HepG2 (cell line): ENCODE results near the gene MX2. TPM values are rescaled to one million over a fixed set of nuclear protein-coding genes. Genes with fewer than 3 reads are reported as not detected.

Experiments
- ATAC-seq: fragments of 200-7000 bp; cut with Tn5 transposase; 3 replicates; pipeline ENCODE4 v1.9.1; 2020; ENCODE audit warnings: mild to moderate bottlenecking, moderate library complexity
- BruUV-seq: library from RNA; stranded (reverse); fragments of 400-500 nt; replicated peaks from 2 replicates; lab custom pipeline; 2021; lab: Mats Ljungman, UMichigan
- CTCF ChIA-PET: fragments of 300-600 bp; formaldehyde crosslinking; extraction: SDS; loops from one replicate; lab custom pipeline; 2021; ENCODE audit warnings: low total read pairs, inconsistent platforms, low intra/inter-chr PET ratio; lab: Yijun Ruan, JAX
- POLR2A ChIA-PET: fragments of 350-600 bp; sonication (Branson Sonifier 250); formaldehyde crosslinking; loops from one replicate; lab custom pipeline; 2020; ENCODE audit warnings: antibody characterized with exemption, inconsistent platforms; lab: Yijun Ruan, JAX
- DNase-seq: peaks from one replicate; pipeline ENCODE4 v3.0.0-alpha.2; 2015; ENCODE audit warnings: low spot score
- FAIRE-seq: peaks from 3 replicates; lab custom pipeline; 2011; peaks lifted over from hg19 to GRCh38; lab: Jason Lieb, UNC
- H2AFZ ChIP-seq: one replicate; pipeline ENCODE4 v1.6.1; 2011; ENCODE audit warnings: low read length, inconsistent platforms
- H3K27ac ChIP-seq: fragments of 300-600 bp; 3 replicates; pipeline ENCODE4 v1.8.0; 2011; ENCODE audit warnings: mixed run types, mild to moderate bottlenecking, mixed read lengths, low read length, inconsistent platforms; ENCODE audit not compliant: insufficient read depth; ENCODE audit errors: extremely low read length
- H3K27me3 ChIP-seq, 2 experiments: fragments of 200-600 bp in 1 of 2; 2 replicates in 1 of 2; 3 replicates in 1 of 2; pipeline versions ENCODE4 v1.6.0 to v1.8.0; 2011; ENCODE audit warnings: low read length in 2 of 2, mild to moderate bottlenecking in 2 of 2, moderate library complexity in 2 of 2, inconsistent platforms in 1 of 2; ENCODE audit not compliant: insufficient read depth in 2 of 2, control insufficient read depth in 1 of 2
- H3K36me3 ChIP-seq, 2 experiments: fragments of 200-600 bp in 1 of 2; replicated peaks in 1 of 2; 2 replicates in 1 of 2; 3 replicates in 1 of 2; pipeline versions ENCODE4 v1.5.1 to v1.8.0; 2011; ENCODE audit warnings: low read length in 2 of 2, inconsistent platforms in 1 of 2; ENCODE audit not compliant: insufficient read depth in 2 of 2, control insufficient read depth in 1 of 2
- H3K4me1 ChIP-seq: 2 replicates; pipeline ENCODE4 v1.5.1; 2012; ENCODE audit warnings: low read length, inconsistent platforms; ENCODE audit not compliant: insufficient read depth
- H3K4me2 ChIP-seq: 2 replicates; pipeline ENCODE4 v1.6.0; 2011; ENCODE audit warnings: low read depth, low read length, inconsistent platforms
- H3K4me3 ChIP-seq, 3 experiments: fragments of 200-600 bp in 1 of 3; sonication (generic), shearing (Covaris generic) in 1 of 3; replicated peaks in 1 of 3; 2 replicates each; pipeline ENCODE4 v1.5.1; 2011 to 2016; ENCODE audit warnings: low read length in 3 of 3, inconsistent platforms in 2 of 3, low read depth in 2 of 3, mild to moderate bottlenecking in 2 of 3, control low read depth in 1 of 3, mixed read lengths in 1 of 3; ENCODE audit not compliant: insufficient read depth in 1 of 3
- H3K79me2 ChIP-seq: one replicate; pipeline ENCODE4 v1.6.1; 2011; ENCODE audit warnings: low read length, inconsistent platforms; ENCODE audit not compliant: insufficient read depth
- H3K9ac ChIP-seq: 2 replicates; pipeline ENCODE4 v1.6.0; 2011; ENCODE audit warnings: mild to moderate bottlenecking, low read depth, low read length, inconsistent platforms; ENCODE audit not compliant: insufficient read depth
- H3K9me3 ChIP-seq: 2 replicates; pipeline ENCODE4 v1.5.1; 2012; ENCODE audit warnings: mild to moderate bottlenecking, low read length
- H4K20me1 ChIP-seq: 2 replicates; pipeline ENCODE4 v1.6.0; 2011; ENCODE audit warnings: inconsistent platforms, mild to moderate bottlenecking, low read length, moderate library complexity; ENCODE audit not compliant: insufficient read depth
- AHDC1 ChIP-seq: sonication (generic); formaldehyde crosslinking; IDR thresholded peaks from 2 replicates; pipeline ENCODE4 v1.5.1; 2020; ENCODE audit warnings: mild to moderate bottlenecking, missing genetic modification reagents, borderline replicate concordance
- DPF2 ChIP-seq: sonication (generic); formaldehyde crosslinking; IDR thresholded peaks from 2 replicates; pipeline ENCODE4 v1.4.0; 2020; ENCODE audit warnings: mild to moderate bottlenecking, low read depth, missing genetic modification reagents, borderline replicate concordance
- HES4 ChIP-seq: sonication (generic); formaldehyde crosslinking; IDR thresholded peaks from 2 replicates; pipeline ENCODE4 v1.9.0; 2021; ENCODE audit warnings: mild to moderate bottlenecking, missing genetic modification reagents, borderline replicate concordance
- KDM4B ChIP-seq: sonication (generic); formaldehyde crosslinking; IDR thresholded peaks from 2 replicates; pipeline ENCODE4 v1.4.0; 2020; ENCODE audit warnings: missing genetic modification reagents
- KLF13 ChIP-seq: sonication (generic); formaldehyde crosslinking; IDR thresholded peaks from 2 replicates; pipeline ENCODE4 v1.4.0; 2020; ENCODE audit warnings: mild to moderate bottlenecking, missing genetic modification reagents
- KMT2B ChIP-seq: IDR thresholded peaks from 2 replicates; pipeline ENCODE4 v1.6.1; 2016; ENCODE audit warnings: missing genetic modification reagents, missing compliant biosample characterization
- TAF15 ChIP-seq: fragments of 200-400 bp; formaldehyde crosslinking; IDR thresholded peaks from one replicate; pipeline ENCODE4 v1.6.1; 2018; ENCODE audit warnings: mild to moderate bottlenecking, low read depth, low read length; ENCODE audit not compliant: poor library complexity, severe bottlenecking
- TCF7 ChIP-seq: sonication (generic); IDR thresholded peaks from 2 replicates; pipeline ENCODE4 v1.6.1; 2016; ENCODE audit warnings: antibody characterized with exemption, low read depth
- TMF1 ChIP-seq: sonication (generic); formaldehyde crosslinking; IDR thresholded peaks from 2 replicates; pipeline ENCODE4 v1.8.1; 2022; ENCODE audit warnings: low read depth, missing genetic modification reagents
- TP53 ChIP-seq: sonication (generic); formaldehyde crosslinking; conservative IDR thresholded peaks from 2 replicates; pipeline ENCODE4 v1.4.0; 2020; ENCODE audit warnings: missing genetic modification reagents
- ZBTB7A ChIP-seq: sonication (generic); formaldehyde crosslinking; IDR thresholded peaks from 2 replicates; pipeline ENCODE4 v1.8.0; 2022; ENCODE audit warnings: mild to moderate bottlenecking, missing genetic modification reagents
- ZNF260 ChIP-seq: sonication (generic); formaldehyde crosslinking; IDR thresholded peaks from 2 replicates; pipeline ENCODE4 v1.4.0; 2020; ENCODE audit warnings: missing genetic modification reagents, low read depth, mild to moderate bottlenecking, borderline replicate concordance
- ZNF337 ChIP-seq: sonication (generic); formaldehyde crosslinking; IDR thresholded peaks from 2 replicates; pipeline ENCODE4 v1.5.1; 2020; ENCODE audit warnings: missing genetic modification reagents, low read depth, mild to moderate bottlenecking, borderline replicate concordance
- WGBS: methylation state at CpG from one replicate; pipeline ENCODE4 v1.1.6; 2017; ENCODE audit warnings: low lambda C conversion rate; 5-methylcytosine and 5-hydroxymethylcytosine counted together
- in situ Hi-C: cut with HindIII; loops from 2 replicates; pipeline ENCODE4 v1.10.0; 2017; ENCODE audit warnings: low pct_unique_long_range_greater_than_20kb; ENCODE audit not compliant: extremely low pct_ligation_motif_present
- intact Hi-C: fragments of 100-400 bp; cut with micrococcal nuclease; formaldehyde crosslinking; loops from one replicate; pipeline ENCODE4 v1.10.0; 2022; ENCODE audit not compliant: unreplicated experiment
- polyA plus RNA-seq, 8 experiments: library from polyadenylated mRNA; depleted of rRNA in 3 of 8; stranded (reverse) in 7 of 8; unstranded in 1 of 8; fragments of >200 nt; fragmentation: Illumina TruSeq in 4 of 8; extraction: Trizol in 4 of 8; gene quantifications; 2 replicates each; pipeline versions ENCODE4 v1.2.1 to v1.2.3, GENCODE V29; 2011 to 2016; ENCODE audit warnings: low read depth in 4 of 8, missing spikeins in 1 of 8, mixed read lengths in 1 of 8; ENCODE audit not compliant: insufficient read depth in 1 of 8
- total RNA-seq, 5 experiments: library from RNA; depleted of rRNA; stranded (reverse); fragments of >200 nt; fragmentation: Illumina TruSeq; extraction: Trizol; gene quantifications; 2 replicates each; pipeline ENCODE4 v1.2.3, GENCODE V29; 2016; ENCODE audit warnings: low read depth in 1 of 5

The MX2 gene
- total and polyA plus RNA-seq, 2 of the 13 experiments (the other 11 are each of a cell fraction or from before 2014, with no cell fraction given) = 24.0 to 35.7 TPM

DNA sequence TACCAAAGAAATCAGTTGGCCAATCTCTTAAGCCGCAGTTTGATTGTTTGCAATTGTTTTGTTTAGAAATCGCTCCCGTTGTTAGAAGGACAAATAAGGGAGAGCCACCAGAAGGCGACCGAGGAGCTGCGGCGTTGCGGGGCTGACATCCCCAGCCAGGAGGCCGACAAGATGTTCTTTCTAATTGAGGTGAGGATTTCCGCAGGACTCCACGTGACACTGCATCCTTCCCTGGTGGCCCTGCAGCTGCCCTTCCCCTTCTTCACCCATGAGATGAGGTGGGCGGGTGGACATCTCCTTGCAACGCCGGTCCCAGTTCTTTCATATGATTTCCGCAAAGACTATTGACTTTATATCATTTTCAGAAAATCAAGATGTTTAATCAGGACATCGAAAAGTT lies 37.0 kb downstream of the MX2 start (continued):
- TF ChIP-seq TCF7 = no peak
- no peak for TF ChIP-seq KMT2B (CRISPR knock-in tag)
- no peak for TF ChIP-seq ZNF260 (CRISPR knock-in tag)
- no peak for TF ChIP-seq KDM4B

- no peak overlapping the region for H3K9ac ChIP-seq
- no TSS peak for BruUV-seq
- no peak overlapping the region for H3K27ac ChIP-seq
- H3K36me3 ChIP-seq = peaks cover 7 to 37% of the 10 kb centered on the region in 2 experiments; a peak in 4 of 5 replicates
- ChIA-PET POLR2A (no interaction called here), CTCF (no interaction called here)
- no peak overlapping the region for H3K4me2 ChIP-seq
- H3K4me3 ChIP-seq = no peak overlapping the region
- no peak overlapping the region for H2AFZ ChIP-seq
- TF ChIP-seq DPF2 (CRISPR knock-in tag) (no peak), HES4 (CRISPR knock-in tag) (no peak), TP53 (CRISPR knock-in tag) (no peak)
- no peaks in the 10 kb centered on the region for H4K20me1 ChIP-seq
- no peaks in the 10 kb centered on the region for H3K9me3 ChIP-seq
- H3K4me1 ChIP-seq = no peaks in the 10 kb centered on the region
- in situ Hi-C loops = no loop called here
- FAIRE-seq (no peak), DNase-seq (no peak), ATAC-seq (no peak)
- H3K79me2 ChIP-seq = no peaks in the 10 kb centered on the region
- no peaks in the 10 kb centered on the region for H3K27me3 ChIP-seq
- intact Hi-C loops = no loop called here
- WGBS = 81% methylated on average over 7 of the region's 7 CpGs
Observed at GRCh38 chr21:41399246-41399800, 37.5 kb downstream of the MX2 start.

- Histone ChIP-seq H3K4me1 (no peaks in the 10 kb centered on the region), H4K20me1 (no peaks in the 10 kb centered on the region), H3K9ac (no peak overlapping the region), H3K27ac (no peak overlapping the region), H3K36me3 (peaks cover 7 to 25% of the 10 kb centered on the region in 2 experiments; a peak in 4 of 5 replicates), H3K4me2 (no peak overlapping the region), H3K4me3 (no peak overlapping the region), H3K27me3 (no peaks in the 10 kb centered on the region), H2AFZ (no peak overlapping the region), H3K9me3 (no peaks in the 10 kb centered on the region), H3K79me2 (no peaks in the 10 kb centered on the region)
- CTCF ChIA-PET = no interaction called here
- DNase-seq = no peak
- in situ Hi-C loops (no loop called here), intact Hi-C loops (no loop called here)
- FAIRE-seq = no peak
- POLR2A ChIA-PET = no interaction called here
- 93% methylated on average over 11 of the region's 11 CpGs for WGBS
- no TSS peak for BruUV-seq
- no peak for ATAC-seq
- TF ChIP-seq TMF1 (CRISPR knock-in tag) (no peak), AHDC1 (CRISPR knock-in tag) (no peak), ZNF337 (no peak), TAF15 (no peak), ZBTB7A (CRISPR knock-in tag) (no peak), KLF13 (no peak)
Observed at GRCh38 chr21:41402231-41402630, 40.4 kb downstream of the MX2 start.
